ENCODE measurements around the gene XPO6. TPM values are rescaled to one million over a fixed set of nuclear protein-coding genes. Genes with fewer than 3 reads are reported as not detected.
"Not testable (repeated sequence)": the region's sequence is repeated elsewhere in the genome, so short reads cannot be mapped to it uniquely, and the experiment has no call there.

XPO6 gene
- polyA plus RNA-seq, 1 of the 3 experiments (the other 2 are of a cell fraction), result 97.1 TPM

- no peak for TF ChIP-seq REST (IDR thresholded peaks at IDR 0.05; ENCODE audit: low read depth, low read length)
- TF ChIP-seq, protein P1, sequence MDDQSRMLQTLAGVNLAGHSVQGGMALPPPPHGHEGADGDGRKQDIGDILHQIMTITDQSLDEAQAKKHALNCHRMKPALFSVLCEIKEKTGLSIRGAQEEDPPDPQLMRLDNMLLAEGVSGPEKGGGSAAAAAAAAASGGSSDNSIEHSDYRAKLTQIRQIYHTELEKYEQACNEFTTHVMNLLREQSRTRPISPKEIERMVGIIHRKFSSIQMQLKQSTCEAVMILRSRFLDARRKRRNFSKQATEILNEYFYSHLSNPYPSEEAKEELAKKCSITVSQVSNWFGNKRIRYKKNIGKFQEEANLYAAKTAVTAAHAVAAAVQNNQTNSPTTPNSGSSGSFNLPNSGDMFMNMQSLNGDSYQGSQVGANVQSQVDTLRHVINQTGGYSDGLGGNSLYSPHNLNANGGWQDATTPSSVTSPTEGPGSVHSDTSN (IDR thresholded peaks at IDR 0.05), result no peak
These were observed 30.2 kb upstream of the XPO6 start (continued) for GRCh38 chr16:28241924-28242323.

DNA sequence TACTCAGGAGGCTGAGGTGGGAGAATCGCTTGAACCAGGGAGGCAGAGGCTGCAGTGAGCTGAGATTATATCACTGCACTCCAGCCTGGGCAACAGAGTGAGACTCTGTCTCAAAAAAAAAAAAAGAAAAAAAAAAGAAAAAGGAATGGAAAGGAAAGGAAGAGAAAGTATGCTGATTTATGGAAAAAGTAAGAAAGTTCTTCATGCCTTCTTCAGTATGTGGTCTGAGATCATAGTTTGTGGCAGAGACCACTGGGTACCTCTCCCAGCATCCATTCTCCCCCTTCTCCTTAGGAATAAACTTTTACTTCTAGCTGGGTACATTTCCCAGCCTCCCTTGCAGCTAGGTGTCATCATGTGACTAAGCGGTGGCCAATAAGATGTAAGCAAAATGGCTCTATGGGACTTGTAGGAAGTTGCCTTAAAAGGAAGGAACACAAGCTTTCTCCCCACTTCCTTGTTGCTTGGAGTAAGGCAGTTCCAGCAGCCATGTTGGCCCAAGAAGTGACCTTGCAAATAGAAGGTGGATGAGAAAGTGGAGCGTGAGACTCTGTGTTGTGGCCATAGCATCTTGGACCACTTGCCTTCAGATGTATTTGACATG is 26.1 kb upstream of the XPO6 start:
- WGBS (ENCODE audit: low lambda C conversion rate), result 80% methylated on average over 3 of the region's 3 CpGs
- ChIA-PET POLR2A (no interaction called here), CTCF (interaction anchor here (1.2 kb wide), 2 partner anchors 40 to 73 kb away, joined by 3 to 5 read pairs; no protein-coding TSS in a partner anchor)
- Histone ChIP-seq H2AFZ (ENCODE audit: low read depth) (no peak overlapping the region), H3K9ac (no peak overlapping the region), H3K4me2 (no peak overlapping the region), H3K9me2 (no peaks in the 10 kb centered on the region), H3K36me3 (replicated peaks in 1 of 2; ENCODE audit: control insufficient read depth in 1 of 2, insufficient read depth in 2 of 2, low read length in 1 of 2) (no peaks in the 10 kb centered on the region), H3F3A (replicated peaks; ENCODE audit: insufficient read depth) (no peaks in the 10 kb centered on the region), H3K79me2 (ENCODE audit: insufficient read depth) (no peaks in the 10 kb centered on the region), H3K27me3 (ENCODE audit: insufficient read depth) (no peaks in the 10 kb centered on the region), H3K27ac (ENCODE audit: low read depth in 2 of 2, low read length in 1 of 2) (no peak overlapping the region), H4K20me1 (ENCODE audit: insufficient read depth) (no peaks in the 10 kb centered on the region), H3K4me1 (ENCODE audit: control insufficient read depth in 1 of 2, insufficient read depth in 2 of 2, low read depth in 1 of 2, low read length in 1 of 2) (no peaks in the 10 kb centered on the region), H3K4me3 (ENCODE audit: low read depth in 2 of 2, low read length in 1 of 2) (no peak overlapping the region), H3K9me3 (no peaks in the 10 kb centered on the region)
- no peak for DNase-seq
- TF ChIP-seq, protein P2, sequence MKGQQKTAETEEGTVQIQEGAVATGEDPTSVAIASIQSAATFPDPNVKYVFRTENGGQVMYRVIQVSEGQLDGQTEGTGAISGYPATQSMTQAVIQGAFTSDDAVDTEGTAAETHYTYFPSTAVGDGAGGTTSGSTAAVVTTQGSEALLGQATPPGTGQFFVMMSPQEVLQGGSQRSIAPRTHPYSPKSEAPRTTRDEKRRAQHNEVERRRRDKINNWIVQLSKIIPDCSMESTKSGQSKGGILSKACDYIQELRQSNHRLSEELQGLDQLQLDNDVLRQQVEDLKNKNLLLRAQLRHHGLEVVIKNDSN (IDR thresholded peaks at IDR 0.05; ENCODE audit: borderline replicate concordance, low read depth), result 0 out of 2 replicates have a peak, but pooled peaks have one; percentile 6
- TF ChIP-seq SIN3A (IDR thresholded peaks at IDR 0.05; ENCODE audit: borderline replicate concordance, low read depth, low read length), result no peak

DNA sequence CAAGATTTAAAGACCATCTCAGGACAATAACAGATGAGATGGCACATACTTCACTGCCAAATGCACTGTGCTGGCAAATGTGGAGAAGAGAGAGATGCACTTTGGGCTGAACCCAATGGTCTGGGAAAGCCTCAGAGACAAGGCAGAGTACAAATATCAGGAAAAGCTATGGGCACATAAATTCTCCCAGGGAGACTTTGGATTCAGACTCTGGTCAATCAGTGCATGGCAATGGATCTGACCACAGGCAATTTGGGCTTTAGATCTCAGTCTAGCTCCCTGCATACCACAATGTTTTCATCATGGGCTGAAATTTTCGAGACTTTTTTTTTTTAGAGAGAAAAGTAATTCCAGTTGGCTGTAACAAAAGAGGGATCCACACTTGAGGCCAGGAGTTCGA is 20.0 kb upstream of the XPO6 start:
- ChIA-PET POLR2A (no interaction called here), CTCF (interaction anchor here (1.0 kb wide), 1 partner anchor 90 kb away, joined by 3 read pairs; no protein-coding TSS in a partner anchor)
- H4K20me1 ChIP-seq (ENCODE audit: insufficient read depth), result no peaks in the 10 kb centered on the region
- H3K9me3 ChIP-seq, result no peaks in the 10 kb centered on the region
- no peak overlapping the region for H3K9ac ChIP-seq
- H3K4me3 ChIP-seq (ENCODE audit: low read depth in 2 of 2, low read length in 1 of 2), result no peak overlapping the region
- no peaks in the 10 kb centered on the region for H3K9me2 ChIP-seq
- no peak overlapping the region for H3K27ac ChIP-seq (ENCODE audit: low read depth in 2 of 2, low read length in 1 of 2)
- no peak for TF ChIP-seq SIN3A (IDR thresholded peaks at IDR 0.05; ENCODE audit: borderline replicate concordance, low read depth, low read length)
- no peak for TF ChIP-seq RCOR1 (IDR thresholded peaks at IDR 0.05; ENCODE audit: low read length)
- TF ChIP-seq ELF1 (IDR thresholded peaks at IDR 0.05), result no peak
- TF ChIP-seq TCF12 (IDR thresholded peaks at IDR 0.05), result no peak
- TF ChIP-seq EZH2phosphoT487 (IDR thresholded peaks at IDR 0.05; ENCODE audit: borderline replicate concordance, low read depth), result no peak
- H3K27me3 ChIP-seq (ENCODE audit: insufficient read depth), result no peaks in the 10 kb centered on the region
- 53% methylated on average over 2 of the region's 2 CpGs for WGBS (ENCODE audit: low lambda C conversion rate)
- H3K36me3 ChIP-seq (replicated peaks in 1 of 2; ENCODE audit: control insufficient read depth in 1 of 2, insufficient read depth in 2 of 2, low read length in 1 of 2), result no peaks in the 10 kb centered on the region
- no peaks in the 10 kb centered on the region for H3K79me2 ChIP-seq (ENCODE audit: insufficient read depth)
- no peaks in the 10 kb centered on the region for H3K4me1 ChIP-seq (ENCODE audit: control insufficient read depth in 1 of 2, insufficient read depth in 2 of 2, low read depth in 1 of 2, low read length in 1 of 2)
- H2AFZ ChIP-seq (ENCODE audit: low read depth), result no peak overlapping the region
- DNase-seq, result no peak
- no peak overlapping the region for H3K4me2 ChIP-seq
- no peaks in the 10 kb centered on the region for H3F3A ChIP-seq (replicated peaks; ENCODE audit: insufficient read depth)

GRCh38 chr16:28223909-28224308 is 12.1 kb upstream of the XPO6 start:
- CTCF ChIA-PET, result interaction anchor here (1.2 kb wide), 1 partner anchor 53 kb away, joined by 4 read pairs; no protein-coding TSS in a partner anchor
- H3F3A ChIP-seq (replicated peaks; ENCODE audit: insufficient read depth); H3K79me2 ChIP-seq (ENCODE audit: insufficient read depth); H4K20me1 ChIP-seq (ENCODE audit: insufficient read depth); H3K4me1 ChIP-seq (ENCODE audit: control insufficient read depth in 1 of 2, insufficient read depth in 2 of 2, low read depth in 1 of 2, low read length in 1 of 2); H3K27me3 ChIP-seq (ENCODE audit: insufficient read depth); H3K9me2 ChIP-seq; H3K36me3 ChIP-seq (replicated peaks in 1 of 2; ENCODE audit: control insufficient read depth in 1 of 2, insufficient read depth in 2 of 2, low read length in 1 of 2); H3K9me3 ChIP-seq; H3K4me2 ChIP-seq; H3K4me3 ChIP-seq (ENCODE audit: low read depth in 2 of 2, low read length in 1 of 2); DNase-seq; POLR2A ChIA-PET; H3K9ac ChIP-seq; H3K27ac ChIP-seq (ENCODE audit: low read depth in 2 of 2, low read length in 1 of 2); H2AFZ ChIP-seq (ENCODE audit: low read depth): not testable (repeated sequence)
- WGBS (ENCODE audit: low lambda C conversion rate), result 96% methylated on average over 3 of the region's 3 CpGs

- not testable (repeated sequence) for H3K27me3 ChIP-seq (ENCODE audit: insufficient read depth); H3K9me3 ChIP-seq; H3K27ac ChIP-seq (ENCODE audit: low read depth in 2 of 2, low read length in 1 of 2); H4K20me1 ChIP-seq (ENCODE audit: insufficient read depth); H2AFZ ChIP-seq (ENCODE audit: low read depth); H3F3A ChIP-seq (replicated peaks; ENCODE audit: insufficient read depth); H3K4me3 ChIP-seq (ENCODE audit: low read depth in 2 of 2, low read length in 1 of 2); H3K36me3 ChIP-seq (replicated peaks in 1 of 2; ENCODE audit: control insufficient read depth in 1 of 2, insufficient read depth in 2 of 2, low read length in 1 of 2); DNase-seq; H3K4me2 ChIP-seq; H3K4me1 ChIP-seq (ENCODE audit: control insufficient read depth in 1 of 2, insufficient read depth in 2 of 2, low read depth in 1 of 2, low read length in 1 of 2); H3K79me2 ChIP-seq (ENCODE audit: insufficient read depth); H3K9ac ChIP-seq; H3K9me2 ChIP-seq
- POLR2A ChIA-PET, result interaction anchor here (0.7 kb wide), 1 partner anchor 396 kb away, joined by 3 read pairs; no protein-coding TSS in a partner anchor
- CTCF ChIA-PET, result interaction anchor here (2.1 kb wide), 1 partner anchor 58 kb away, joined by 6 read pairs; no protein-coding TSS in a partner anchor
- WGBS (ENCODE audit: low lambda C conversion rate), result 84% methylated on average over 6 of the region's 6 CpGs
These were observed 8.0 kb upstream of the XPO6 start for GRCh38 chr16:28219777-28220176.
